PC-9 (cell line): ENCODE data around the gene GSN. TPM values are rescaled to one million over a fixed set of nuclear protein-coding genes. Genes with fewer than 3 reads are reported as not detected.

Source experiments
- BruUV-seq: library from RNA; stranded (reverse); fragments of 400-500 nt; replicated peaks from 2 replicates; lab custom pipeline; 2021; lab: Mats Ljungman, UMichigan
- CTCF ChIA-PET: fragments of 300-600 bp; sonication (Branson Sonifier 250); formaldehyde crosslinking; loops from one replicate; lab custom pipeline; 2022; ENCODE audit warnings: antibody characterized with exemption; lab: Charles Lee
- POLR2A ChIA-PET: fragments of 300-600 bp; sonication (Branson Sonifier 250); formaldehyde crosslinking; loops from one replicate; lab custom pipeline; 2022; ENCODE audit warnings: antibody characterized with exemption; ENCODE audit not compliant: unreplicated experiment; lab: Charles Lee
- DNase-seq, 2 experiments: peaks; one replicate each; pipeline versions ENCODE4 v3.0.0 to v3.0.0-alpha.2; 2015 to 2022; ENCODE audit warnings: mixed read lengths in 1 of 2
- H2AFZ ChIP-seq: fragments of 200-600 bp; sonication (generic); 2 replicates; pipeline ENCODE4 v1.8.1; 2017; ENCODE audit warnings: antibody characterized with exemption
- H3F3A ChIP-seq: fragments of 200-600 bp; sonication (generic); 2 replicates; pipeline ENCODE4 v1.8.1; 2017; ENCODE audit warnings: antibody characterized with exemption, mild to moderate bottlenecking, low read depth; ENCODE audit not compliant: insufficient read depth
- H3K27ac ChIP-seq: fragments of 200-600 bp; sonication (generic); 2 replicates; pipeline ENCODE4 v1.6.1; 2016; ENCODE audit warnings: mixed run types
- H3K27me3 ChIP-seq: fragments of 200-600 bp; sonication (generic); 2 replicates; pipeline ENCODE4 v1.6.1; 2016; ENCODE audit warnings: low read depth, mixed run types; ENCODE audit not compliant: insufficient read depth
- H3K36me3 ChIP-seq: fragments of 200-600 bp; sonication (generic); 2 replicates; pipeline ENCODE4 v1.6.1; 2016; ENCODE audit warnings: low read depth, mixed run types
- H3K4me1 ChIP-seq: fragments of 200-600 bp; sonication (generic); replicated peaks from 2 replicates; pipeline ENCODE4 v1.6.1; 2016; ENCODE audit warnings: mixed run types; ENCODE audit not compliant: insufficient read depth
- H3K4me2 ChIP-seq: fragments of 200-600 bp; sonication (generic); 2 replicates; pipeline ENCODE4 v1.6.1; 2017; ENCODE audit warnings: mixed run types
- H3K4me3 ChIP-seq: fragments of 200-600 bp; sonication (generic); 2 replicates; pipeline ENCODE4 v1.6.1; 2016; ENCODE audit warnings: mixed run types
- H3K79me2 ChIP-seq: fragments of 200-600 bp; sonication (generic); 2 replicates; pipeline ENCODE4 v1.6.1; 2017; ENCODE audit warnings: low read depth, mixed run types
- H3K9me2 ChIP-seq: fragments of 200-600 bp; sonication (generic); 2 replicates; pipeline ENCODE4 v1.8.1; 2017; ENCODE audit warnings: mild to moderate bottlenecking; ENCODE audit not compliant: insufficient read depth
- H3K9me3 ChIP-seq: fragments of 200-600 bp; sonication (generic); 2 replicates; pipeline ENCODE4 v1.8.1; 2016; ENCODE audit warnings: low read depth; ENCODE audit not compliant: insufficient read depth
- H4K20me1 ChIP-seq: fragments of 200-600 bp; sonication (generic); 2 replicates; pipeline ENCODE4 v1.8.1; 2017; ENCODE audit not compliant: insufficient read depth
- CTCF ChIP-seq: fragments of 200-600 bp; sonication (generic); conservative IDR thresholded peaks from 2 replicates; pipeline ENCODE4 v1.6.1; 2017; ENCODE audit warnings: mixed run types, antibody characterized with exemption, mild to moderate bottlenecking, moderate library complexity
- EZH2 ChIP-seq: fragments of 200-600 bp; sonication (generic); IDR thresholded peaks from 2 replicates; pipeline ENCODE4 v1.8.0; 2017; ENCODE audit warnings: antibody characterized with exemption, low read depth
- intact Hi-C: fragments of 100-400 bp; cut with micrococcal nuclease; formaldehyde crosslinking; loops from one replicate; pipeline ENCODE4 v1.10.0; 2022; ENCODE audit not compliant: unreplicated experiment
- total RNA-seq: library from RNA; stranded (reverse); gene quantifications from 2 replicates; pipeline ENCODE4 v1.2.3, GENCODE V29; 2021

The GSN gene
- total RNA-seq, 1 experiment from 2014 or later: 135 TPM

- Histone ChIP-seq H3K79me2 (no peaks in the 10 kb centered on the region), H3K9me3 (no peaks in the 10 kb centered on the region), H3F3A (peaks cover 20% of the 10 kb centered on the region), H3K4me3 (no peak overlapping the region), H3K4me2 (no peak overlapping the region), H3K27ac (no peak overlapping the region), H3K9me2 (no peaks in the 10 kb centered on the region), H3K36me3 (no peaks in the 10 kb centered on the region), H3K4me1 (peaks cover 20% of the 10 kb centered on the region), H3K27me3 (no peaks in the 10 kb centered on the region), H2AFZ (no peak overlapping the region), H4K20me1 (no peaks in the 10 kb centered on the region)
- BruUV-seq: no TSS peak
- intact Hi-C loops: no loop called here
- CTCF ChIA-PET: no interaction called here
- no peak for TF ChIP-seq CTCF
- no peak for TF ChIP-seq EZH2
- no peak for DNase-seq
- POLR2A ChIA-PET: no interaction called here
These were observed 28.9 kb upstream of the GSN start for GRCh38 chr9:121239071-121239470.

GRCh38 chr9:121239851-121240250, 28.1 kb upstream of the GSN start:
- no peak for DNase-seq
- Histone ChIP-seq H3K79me2 (no peaks in the 10 kb centered on the region), H3K9me3 (no peaks in the 10 kb centered on the region), H3K27me3 (no peaks in the 10 kb centered on the region), H3K4me1 (peaks cover 12% of the 10 kb centered on the region), H3F3A (peaks cover 12% of the 10 kb centered on the region), H4K20me1 (no peaks in the 10 kb centered on the region), H3K4me3 (no peak overlapping the region), H2AFZ (no peak overlapping the region), H3K27ac (no peak overlapping the region), H3K36me3 (no peaks in the 10 kb centered on the region), H3K9me2 (no peaks in the 10 kb centered on the region), H3K4me2 (no peak overlapping the region)
- intact Hi-C loops: no loop called here
- ChIA-PET POLR2A (no interaction called here), CTCF (no interaction called here)
- TF ChIP-seq CTCF (no peak), EZH2 (no peak)
- no TSS peak for BruUV-seq

- H2AFZ ChIP-seq: no peak overlapping the region
- no peaks in the 10 kb centered on the region for H3K79me2 ChIP-seq
- ChIA-PET CTCF (no interaction called here), POLR2A (interaction anchor here (0.6 kb wide), 1 partner anchor 21 kb away, joined by 4 read pairs; no protein-coding TSS in a partner anchor)
- H3K27ac ChIP-seq: no peak overlapping the region
- H3K9me2 ChIP-seq: no peaks in the 10 kb centered on the region
- intact Hi-C loops: no loop called here
- no peaks in the 10 kb centered on the region for H3K27me3 ChIP-seq
- no peak for DNase-seq
- H3K9me3 ChIP-seq: no peaks in the 10 kb centered on the region
- no peak for TF ChIP-seq EZH2
- no peak for TF ChIP-seq CTCF
- no TSS peak for BruUV-seq
- no peak overlapping the region for H3K4me3 ChIP-seq
- H3K36me3 ChIP-seq: no peaks in the 10 kb centered on the region
- H3K4me1 ChIP-seq: peaks cover 4% of the 10 kb centered on the region
- H3K4me2 ChIP-seq: no peak overlapping the region
- H3F3A ChIP-seq: peaks cover 4% of the 10 kb centered on the region
- H4K20me1 ChIP-seq: no peaks in the 10 kb centered on the region
These were observed 27.4 kb upstream of the GSN start for GRCh38 chr9:121240472-121241135.
